Activated naive CD4-positive, alpha-beta T cell treated with anti-CD3 and anti-CD28 coated beads, Interleukin-2, amount 50 U/mL, for 72 hours (primary cell): Measurements from ENCODE around the gene CD40. TPM values are rescaled to one million over a fixed set of nuclear protein-coding genes. Genes with fewer than 3 reads are reported as not detected.

ENCODE experiments used
- ATAC-seq, 2 donors: fragments of 150-1000 bp; cut with Tn5 transposase; 2 replicates each; pipeline ENCODE4 v1.10.0; 2021; ENCODE audit warnings: mild to moderate bottlenecking in 2 of 2, moderate library complexity in 2 of 2
- DNase-seq, 2 donors: peaks; one replicate each; pipeline ENCODE4 v3.0.0; 2021 to 2022; ENCODE audit warnings: low spot score in 2 of 2
- H3K27ac Mint-ChIP-seq, 2 donors: one replicate each; pipeline ENCODE4 v1.8.0; 2022; ENCODE audit warnings: mild to moderate bottlenecking in 2 of 2, mixed read lengths in 2 of 2
- H3K36me3 Mint-ChIP-seq, 2 donors: one replicate each; pipeline ENCODE4 v1.8.0; 2022; ENCODE audit warnings: mixed read lengths in 2 of 2
- H3K9me3 Mint-ChIP-seq, 2 donors: one replicate each; pipeline ENCODE4 v1.8.0; 2022; ENCODE audit warnings: mixed read lengths in 2 of 2
- total RNA-seq, 2 donors: library from RNA; stranded (reverse); gene quantifications; one replicate each; pipeline ENCODE4 v1.2.3, GENCODE V29; 2022

CD40 gene
- total RNA-seq, 2 donors from 2014 or later, result 8.8 to 10.0 TPM

DNA sequence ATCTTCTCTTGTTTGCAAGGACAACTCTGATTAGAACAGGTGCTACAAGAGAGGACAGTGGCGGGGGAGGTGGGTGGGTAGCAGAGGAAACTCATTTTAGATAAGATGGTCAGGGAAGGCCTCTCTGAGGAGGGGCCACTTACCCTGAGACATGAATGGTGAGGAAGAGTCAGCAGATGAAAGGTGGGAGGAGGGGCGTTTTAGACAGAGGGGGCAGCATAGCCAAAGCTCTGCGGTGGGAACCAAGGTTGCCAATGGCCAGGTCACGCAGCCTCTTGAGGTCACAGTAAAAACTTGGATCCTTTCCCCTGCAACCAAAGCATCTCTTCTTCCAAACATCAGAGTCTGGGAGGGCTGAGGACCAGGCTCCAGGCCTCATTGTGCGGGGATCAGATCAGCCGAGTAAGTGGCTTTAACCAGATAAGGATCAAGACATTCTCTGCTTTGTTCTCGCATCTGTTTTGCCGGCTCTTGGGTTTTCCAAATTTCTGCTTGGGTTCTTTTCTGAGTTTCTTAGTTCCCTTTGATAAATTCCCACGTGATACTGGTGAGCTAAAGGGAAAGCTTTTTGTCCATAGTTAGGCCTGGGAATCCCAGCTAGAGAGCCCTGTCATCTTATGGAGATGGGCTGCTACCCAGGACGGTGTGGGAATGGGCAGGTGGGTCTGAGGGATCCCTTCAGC lies 5.5 kb upstream of the CD40 start:
- no peaks in the 10 kb centered on the region for H3K9me3 Mint-ChIP-seq
- DNase-seq (peak in 1 of 2 donors; percentile 9), ATAC-seq (no peak)
- no peaks in the 10 kb centered on the region for H3K36me3 Mint-ChIP-seq
- H3K27ac Mint-ChIP-seq, result no peak overlapping the region

DNA sequence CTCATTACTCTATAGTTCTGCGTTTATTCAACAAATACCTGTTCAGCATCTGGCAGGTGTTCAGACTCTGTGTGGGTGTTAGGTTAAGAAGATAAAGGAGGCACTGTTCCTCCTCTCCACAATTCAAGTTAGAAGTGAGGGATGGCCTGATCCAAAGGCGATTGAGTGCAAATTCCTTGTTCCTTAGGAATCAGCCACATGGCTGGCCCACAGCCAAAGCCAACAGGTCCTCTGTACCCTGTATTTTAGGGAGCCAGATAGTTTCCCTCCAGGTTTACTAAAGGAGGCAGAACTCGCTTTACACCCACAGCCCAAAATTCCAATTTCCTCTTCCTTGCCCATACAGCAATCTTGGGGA lies 5.0 kb upstream of the CD40 start:
- ATAC-seq (no peak), DNase-seq (no peak)
- Mint-ChIP-seq H3K27ac (peak overlapping the region in 1 of 2 donors; percentile 12), H3K36me3 (no peaks in the 10 kb centered on the region), H3K9me3 (no peaks in the 10 kb centered on the region)

GRCh38 chr20:46114449-46114848 lies 3.7 kb upstream of the CD40 start:
- H3K27ac Mint-ChIP-seq, result no peak overlapping the region
- H3K9me3 Mint-ChIP-seq, result no peaks in the 10 kb centered on the region
- ATAC-seq, result no peak
- peak in 1 of 2 donors; percentile 20 for DNase-seq
- no peaks in the 10 kb centered on the region for H3K36me3 Mint-ChIP-seq

DNA sequence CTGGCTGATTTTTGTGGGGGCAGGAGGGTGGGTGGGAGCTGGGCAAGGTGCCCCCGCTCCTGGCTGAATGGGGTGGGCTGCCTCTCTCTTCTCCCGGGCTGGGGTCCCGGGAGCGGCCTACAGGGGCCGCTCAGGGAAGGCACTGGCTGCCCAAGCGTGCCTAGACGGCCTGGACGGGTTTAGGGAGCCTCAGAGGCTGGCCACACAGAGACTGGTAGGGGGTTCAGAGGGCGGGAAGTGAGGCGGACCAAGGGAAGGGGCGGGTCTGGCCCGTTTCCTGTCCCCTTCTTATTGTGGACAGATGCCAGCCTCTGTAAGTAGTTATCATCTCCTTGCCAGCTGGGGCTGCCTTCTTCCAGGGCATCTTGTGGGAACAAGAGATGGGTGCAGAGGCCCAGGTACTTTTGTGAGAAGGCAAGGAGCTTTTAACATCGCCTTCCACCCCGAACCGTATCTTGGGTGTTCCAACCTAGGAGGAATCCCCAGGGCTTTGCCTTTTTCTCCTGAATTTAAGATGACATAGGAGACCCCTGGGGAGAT lies 437 bp downstream of the CD40 start:
- peak in 1 of 2 donors; percentile 52 for DNase-seq
- H3K9me3 Mint-ChIP-seq, result no peaks in the 10 kb centered on the region
- H3K36me3 Mint-ChIP-seq, result no peaks in the 10 kb centered on the region
- H3K27ac Mint-ChIP-seq, result peak overlapping the region in 1 of 2 donors; percentile 89
- peak; percentile 69 to 73 for ATAC-seq

- H3K9me3 Mint-ChIP-seq, result no peaks in the 10 kb centered on the region
- peak overlapping the region in 1 of 2 donors; percentile 89 for H3K27ac Mint-ChIP-seq
- no peak for ATAC-seq
Measured at GRCh38 chr20:46119028-46119546, 973 bp downstream of the CD40 start.

DNA sequence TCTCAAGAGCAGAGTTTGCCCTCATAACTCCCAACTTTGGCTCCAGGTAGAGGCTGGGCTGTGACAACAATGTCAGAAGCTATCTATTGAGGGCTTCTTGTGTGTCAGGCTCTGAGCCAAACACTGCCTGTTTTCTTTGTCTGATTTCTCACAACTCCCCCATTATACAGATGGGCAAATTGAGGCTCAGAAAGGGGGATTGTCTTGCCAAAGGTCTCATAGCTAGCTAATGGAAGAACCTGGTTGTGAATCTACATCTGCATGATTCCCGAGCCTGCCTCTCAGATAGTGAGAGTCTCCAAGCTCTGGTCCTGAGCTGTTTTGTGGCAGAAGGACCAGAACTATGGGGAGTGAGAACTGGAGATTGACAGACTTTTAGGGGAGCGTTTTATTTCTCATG lies 1.4 kb downstream of the CD40 start:
- Mint-ChIP-seq H3K36me3 (no peaks in the 10 kb centered on the region), H3K9me3 (no peaks in the 10 kb centered on the region), H3K27ac (peak overlapping the region in 1 of 2 donors; percentile 89)
- no peak for DNase-seq
- no peak for ATAC-seq

More at GRCh38 chr20:46119028-46119546, 973 bp downstream of the CD40 start:
- peak in 1 of 2 donors; percentile 13 for DNase-seq
- no peaks in the 10 kb centered on the region for H3K36me3 Mint-ChIP-seq

DNA sequence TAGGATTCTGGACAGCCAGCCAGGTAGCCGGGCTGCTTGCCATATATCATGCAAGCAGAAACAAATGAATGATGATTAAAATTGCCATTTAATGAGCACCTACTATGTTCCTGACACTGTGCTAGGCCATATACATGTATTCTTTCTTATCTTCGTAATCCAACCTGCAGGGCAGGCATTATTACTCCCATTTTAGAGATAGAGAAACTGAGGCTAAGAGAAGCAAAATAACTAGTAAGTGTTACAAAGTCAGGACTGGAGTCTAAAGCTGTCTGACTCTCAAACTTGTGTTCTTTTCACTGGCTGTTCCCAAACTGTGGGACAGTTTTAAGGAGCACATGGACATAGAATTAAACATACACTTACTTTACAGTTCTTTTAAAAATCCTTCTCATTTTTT lies 2.0 kb downstream of the CD40 start:
- no peak overlapping the region for H3K27ac Mint-ChIP-seq
- ATAC-seq, result no peak
- H3K9me3 Mint-ChIP-seq, result no peaks in the 10 kb centered on the region
- no peaks in the 10 kb centered on the region for H3K36me3 Mint-ChIP-seq
- no peak for DNase-seq

GRCh38 chr20:46121184-46121930 lies 3.2 kb downstream of the CD40 start:
- Mint-ChIP-seq H3K36me3 (no peaks in the 10 kb centered on the region), H3K27ac (no peak overlapping the region), H3K9me3 (no peaks in the 10 kb centered on the region)
- DNase-seq (peak in 1 of 2 donors; percentile 11), ATAC-seq (no peak)

- peak in 1 of 2 donors; percentile 34 for DNase-seq
- Mint-ChIP-seq H3K27ac (peak overlapping the region in 1 of 2 donors; percentile 73), H3K9me3 (no peaks in the 10 kb centered on the region), H3K36me3 (no peaks in the 10 kb centered on the region)
- no peak for ATAC-seq
Measured at GRCh38 chr20:46122071-46122470, 4.0 kb downstream of the CD40 start.

- DNase-seq (peak in 1 of 2 donors; percentile 14), ATAC-seq (no peak)
- no peaks in the 10 kb centered on the region for H3K9me3 Mint-ChIP-seq
Measured at GRCh38 chr20:46122516-46123481, 4.7 kb downstream of the CD40 start.

GRCh38 chr20:46123482-46124245 lies 5.5 kb downstream of the CD40 start:
- Mint-ChIP-seq H3K27ac (peak overlapping the region; percentile 2 to 3), H3K36me3 (no peaks in the 10 kb centered on the region), H3K9me3 (no peaks in the 10 kb centered on the region)
- no peak for ATAC-seq
- peak in 1 of 2 donors; percentile 6 for DNase-seq

More at GRCh38 chr20:46122516-46123481, 4.7 kb downstream of the CD40 start:
- H3K27ac Mint-ChIP-seq, result peak overlapping the region in 1 of 2 donors; percentile 3
- no peaks in the 10 kb centered on the region for H3K36me3 Mint-ChIP-seq

DNA sequence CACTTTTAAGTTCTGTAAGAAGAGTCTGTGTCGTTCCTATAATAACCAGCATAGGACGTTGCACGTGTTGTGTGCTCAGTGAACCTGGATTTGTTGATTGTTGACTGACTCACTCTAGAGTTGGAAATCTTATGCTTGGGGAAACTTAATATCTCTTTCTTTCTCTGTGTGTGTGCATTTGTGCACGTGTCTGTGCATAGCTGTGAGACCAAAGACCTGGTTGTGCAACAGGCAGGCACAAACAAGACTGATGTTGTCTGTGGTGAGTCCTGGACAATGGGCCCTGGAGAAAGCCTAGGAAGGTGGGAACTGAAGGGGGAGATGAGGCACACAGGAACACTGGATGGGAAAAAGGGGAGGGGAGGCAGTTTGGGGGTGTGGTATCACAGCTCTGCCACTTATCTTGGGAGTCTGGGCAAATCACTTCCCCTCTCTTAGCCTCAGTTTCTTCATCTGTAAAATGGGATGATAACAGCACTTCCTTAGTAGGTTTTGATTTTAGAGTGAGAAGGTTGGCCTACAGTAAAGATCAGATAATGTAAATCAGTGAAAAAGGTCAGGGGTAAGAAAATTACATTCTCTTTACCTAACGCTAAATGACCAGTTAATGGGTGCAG lies 8.4 kb downstream of the CD40 start:
- H3K27ac Mint-ChIP-seq, result no peak overlapping the region
- H3K9me3 Mint-ChIP-seq, result no peaks in the 10 kb centered on the region
- no peak for ATAC-seq
- no peaks in the 10 kb centered on the region for H3K36me3 Mint-ChIP-seq
- DNase-seq, result no peak

DNA sequence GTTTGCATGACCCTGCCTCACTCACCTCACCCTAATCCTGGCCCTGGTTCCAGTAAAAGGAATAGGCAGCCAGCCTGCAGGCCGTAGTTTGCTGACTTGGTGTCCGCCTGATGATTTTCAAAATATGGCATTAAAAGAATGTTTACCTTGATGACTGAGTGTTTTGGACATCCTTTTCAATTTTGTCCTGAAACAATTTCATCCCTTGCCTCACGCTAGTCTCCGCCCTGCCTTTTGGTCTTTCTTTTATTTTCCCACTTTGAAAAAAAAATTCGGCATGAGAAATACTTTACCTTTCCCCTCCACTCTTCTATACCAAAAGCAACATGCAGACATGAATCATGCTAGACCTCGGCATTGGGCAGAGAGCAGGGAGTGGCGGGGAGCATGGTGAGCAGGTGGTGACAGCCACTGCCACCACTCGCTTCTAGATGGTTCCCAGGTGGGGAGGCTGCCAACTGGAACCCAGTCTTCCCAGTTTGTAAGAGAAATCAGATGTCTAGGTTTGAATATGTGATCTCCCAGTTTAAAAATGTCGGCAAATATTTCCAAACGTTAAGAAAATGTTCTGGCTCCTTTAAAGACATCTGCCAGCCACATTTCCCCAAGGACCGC lies 9.4 kb downstream of the CD40 start:
- Mint-ChIP-seq H3K36me3 (no peaks in the 10 kb centered on the region), H3K9me3 (no peaks in the 10 kb centered on the region), H3K27ac (no peak overlapping the region)
- DNase-seq (no peak), ATAC-seq (no peak)

- Mint-ChIP-seq H3K36me3 (no peaks in the 10 kb centered on the region), H3K9me3 (no peaks in the 10 kb centered on the region), H3K27ac (no peak overlapping the region)
- ATAC-seq (no peak), DNase-seq (no peak)
Measured at GRCh38 chr20:46128310-46129151, 10.4 kb downstream of the CD40 start.
